SK-N-SH treated with all-trans-retinoic acid at 6 μM for 48 hours (cell line): ENCODE data around the gene ATAD5.

Experiments used
- BACH2 ChIP-seq: fragments of 250-450 bp; sonication (Bioruptor Pico); IDR thresholded peaks from 2 replicates; pipeline ENCODE4 v1.9.0; 2021; ENCODE audit warnings: mild to moderate bottlenecking, borderline replicate concordance
- CREB5 ChIP-seq: fragments of 250-450 bp; sonication (Bioruptor Pico); IDR thresholded peaks from 2 replicates; pipeline ENCODE4 v1.5.1; 2020; ENCODE audit warnings: low read depth, mild to moderate bottlenecking, moderate library complexity
- ESRRG ChIP-seq: fragments of 250-450 bp; sonication (Bioruptor Pico); IDR thresholded peaks from 2 replicates; pipeline ENCODE4 v1.6.1; 2021; ENCODE audit warnings: mild to moderate bottlenecking
- OSR1 ChIP-seq: fragments of 250-450 bp; sonication (Bioruptor Pico); IDR thresholded peaks from 2 replicates; pipeline ENCODE4 v1.8.0; 2022; ENCODE audit warnings: moderate library complexity, mild to moderate bottlenecking, inconsistent platforms
- PATZ1 ChIP-seq: fragments of 250-450 bp; sonication (Bioruptor Pico); IDR thresholded peaks from 2 replicates; pipeline ENCODE4 v1.8.0; 2020; ENCODE audit warnings: mild to moderate bottlenecking, moderate library complexity, borderline replicate concordance
- POU6F1 ChIP-seq: fragments of 250-450 bp; sonication (Bioruptor Pico); IDR thresholded peaks from 2 replicates; pipeline ENCODE4 v1.8.0; 2021; ENCODE audit warnings: low read depth, mild to moderate bottlenecking, moderate library complexity, borderline replicate concordance
- PPARA ChIP-seq: fragments of 250-450 bp; sonication (Bioruptor Pico); IDR thresholded peaks from 2 replicates; pipeline ENCODE4 v1.5.0; 2020; ENCODE audit warnings: mild to moderate bottlenecking, borderline replicate concordance
- RARB ChIP-seq: fragments of 250-450 bp; sonication (Bioruptor Pico); IDR thresholded peaks from 2 replicates; pipeline ENCODE4 v1.8.0; 2021; ENCODE audit warnings: mild to moderate bottlenecking, moderate library complexity
- TSHZ2 ChIP-seq: fragments of 250-450 bp; sonication (Bioruptor Pico); IDR thresholded peaks from 2 replicates; pipeline ENCODE4 v1.5.0; 2020; ENCODE audit warnings: mild to moderate bottlenecking, moderate library complexity
- ZFP3 ChIP-seq: fragments of 250-450 bp; sonication (Bioruptor Pico); IDR thresholded peaks from 2 replicates; pipeline ENCODE4 v1.5.0; 2020; ENCODE audit warnings: mild to moderate bottlenecking, moderate library complexity
- ZFP30 ChIP-seq: fragments of 450-650 bp; formaldehyde crosslinking; IDR thresholded peaks from 2 replicates; pipeline ENCODE4 v1.5.0; 2022; ENCODE audit warnings: mild to moderate bottlenecking, moderate library complexity
- ZNF565 ChIP-seq: fragments of 450-650 bp; formaldehyde crosslinking; conservative IDR thresholded peaks from 2 replicates; pipeline ENCODE4 v1.5.0; 2020; ENCODE audit warnings: low read depth, mild to moderate bottlenecking, moderate library complexity

- no peak for TF ChIP-seq RARB (CRISPR knock-in tag)
- no peak for TF ChIP-seq ZFP30 (CRISPR knock-in tag)
- TF ChIP-seq PATZ1 (CRISPR knock-in tag): no peak
- TF ChIP-seq CREB5: no peak
- TF ChIP-seq TSHZ2 (CRISPR knock-in tag): no peak
- no peak for TF ChIP-seq BACH2
- no peak for TF ChIP-seq ZNF565 (CRISPR knock-in tag)
- no peak for TF ChIP-seq POU6F1 (CRISPR knock-in tag)
- no peak for TF ChIP-seq PPARA
- TF ChIP-seq OSR1 (CRISPR knock-in tag): no peak
- TF ChIP-seq ZFP3 (CRISPR knock-in tag): no peak
- no peak for TF ChIP-seq ESRRG (CRISPR knock-in tag)
Measured at GRCh38 chr17:30917050-30917449, 85.3 kb downstream of the ATAD5 start.
